CD4-positive, alpha-beta T cell treated with Interleukin-21 for 1 hour (primary cell): ENCODE results near the gene TANGO6.

Source experiments
- DNase-seq: peaks from one replicate; pipeline ENCODE4 v3.0.0-alpha.2; 2020

Gene TANGO6

GRCh38 chr16:69064124-69064763 is 220.9 kb downstream of the TANGO6 start:
- no peak for DNase-seq

- no peak for DNase-seq
Measured at GRCh38 chr16:69064764-69065313, 221.5 kb downstream of the TANGO6 start.

- DNase-seq: no peak
Measured at GRCh38 chr16:69069504-69069903, 226.2 kb downstream of the TANGO6 start.

GRCh38 chr16:69071036-69071435 is 227.7 kb downstream of the TANGO6 start:
- no peak for DNase-seq

GRCh38 chr16:69072640-69072974 is 229.3 kb downstream of the TANGO6 start:
- DNase-seq: no peak

- no peak for DNase-seq
Measured at GRCh38 chr16:69073181-69073702, 229.9 kb downstream of the TANGO6 start.

GRCh38 chr16:69077251-69077650 is 233.9 kb downstream of the TANGO6 start:
- DNase-seq: no peak

GRCh38 chr16:69078073-69078472 is 234.7 kb downstream of the TANGO6 start:
- DNase-seq: no peak

- no peak for DNase-seq
Measured at GRCh38 chr16:69079697-69080096, 236.4 kb downstream of the TANGO6 start.

- DNase-seq: no peak
Measured at GRCh38 chr16:69083306-69083941, 240.1 kb downstream of the TANGO6 start.

- no peak for DNase-seq
Measured at GRCh38 chr16:69084289-69084688, 241.0 kb downstream of the TANGO6 start.

GRCh38 chr16:69085032-69085695 is 241.8 kb downstream of the TANGO6 start:
- no peak for DNase-seq

- no peak for DNase-seq
Measured at GRCh38 chr16:69087161-69087581, 243.8 kb downstream of the TANGO6 start.

- DNase-seq: no peak
Measured at GRCh38 chr16:69088684-69089083, 245.4 kb downstream of the TANGO6 start.

GRCh38 chr16:69089091-69089910 is 246.0 kb downstream of the TANGO6 start:
- DNase-seq: no peak

- no peak for DNase-seq
Measured at GRCh38 chr16:69093974-69094373, 250.6 kb downstream of the TANGO6 start.

- DNase-seq: no peak
Measured at GRCh38 chr16:69094501-69094900, 251.2 kb downstream of the TANGO6 start.

- no peak for DNase-seq
Measured at GRCh38 chr16:69095193-69095592, 251.9 kb downstream of the TANGO6 start.

- no peak for DNase-seq
Measured at GRCh38 chr16:69100071-69100691, 256.9 kb downstream of the TANGO6 start.

GRCh38 chr16:69105501-69106361 is 262.4 kb downstream of the TANGO6 start, which contains the start of gene HAS3:
HAS3 (plus strand) TSS chr16:69105653; CDS start chr16:69109396, 3,743 bp downstream.
- DNase-seq: peak; percentile 12
